Measurements from ENCODE around the gene METAP2. TPM values are rescaled to one million over a fixed set of nuclear protein-coding genes. Genes with fewer than 3 reads are reported as not detected.

METAP2 gene
- total and polyA plus RNA-seq, 2 of the 8 experiments (the other 6 are each of a cell fraction or from before 2014, with no cell fraction given) = 41.3 to 114 TPM

- TF ChIP-seq CHD7 (IDR thresholded peaks at IDR 0.05; ENCODE audit: insufficient replicate concordance, low read length) (no peak), HDAC2 (IDR thresholded peaks at IDR 0.05; ENCODE audit: borderline replicate concordance in 1 of 2, low read depth in 2 of 2, low read length in 2 of 2) (no peak)
Observed at GRCh38 chr12:95437565-95437964, 36.4 kb upstream of the METAP2 start (continued).

Data from H1 (cell line).